HG02588 (cell line): ENCODE results near the gene TMEM272.

Experiments used
- ATAC-seq: cut with Tn5 transposase; IDR thresholded peaks from one replicate; pipeline ENCODE4 v1.9.1; 2021; ENCODE audit warnings: mild to moderate bottlenecking, moderate library complexity; ENCODE audit not compliant: unreplicated experiment

The TMEM272 gene

DNA sequence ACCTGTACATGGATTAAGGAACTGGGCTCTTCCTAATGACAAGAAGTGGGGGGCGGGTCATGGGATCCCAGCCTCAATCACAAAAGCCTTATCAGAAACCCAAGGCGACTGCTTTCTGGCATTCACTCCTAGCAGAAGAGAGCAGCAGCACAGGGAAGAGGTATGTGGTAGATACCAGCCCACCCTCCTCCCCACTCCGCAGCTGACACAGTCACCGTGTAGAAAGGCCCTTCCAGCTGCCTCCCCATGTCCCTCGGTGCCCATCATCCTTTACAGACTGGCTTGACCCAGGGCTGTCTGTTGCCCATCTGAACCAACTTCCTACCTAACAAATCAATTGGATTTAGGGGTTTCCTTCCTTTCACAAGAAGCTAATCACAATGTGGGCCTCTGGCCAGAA, 37.9 kb downstream of the TMEM272 start:
- no peak for ATAC-seq

DNA sequence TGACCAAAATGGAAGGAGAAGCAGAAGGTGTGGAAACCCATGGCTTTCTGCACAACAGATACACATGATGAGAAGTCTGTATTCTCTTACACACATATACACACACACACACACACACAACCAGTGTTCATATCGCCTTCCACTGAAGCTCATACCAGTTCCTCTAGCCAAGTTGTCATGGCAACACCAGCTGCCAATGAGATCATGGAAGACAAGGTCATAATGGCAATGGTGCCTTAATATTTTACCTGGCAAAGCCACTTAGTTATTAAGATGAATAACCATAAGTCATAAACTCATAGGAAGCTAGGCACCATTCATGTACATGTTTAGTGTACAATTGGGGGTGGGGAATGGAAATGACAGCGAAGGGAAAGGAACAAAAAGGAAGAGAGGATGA, 38.4 kb downstream of the TMEM272 start:
- ATAC-seq, result no peak

DNA sequence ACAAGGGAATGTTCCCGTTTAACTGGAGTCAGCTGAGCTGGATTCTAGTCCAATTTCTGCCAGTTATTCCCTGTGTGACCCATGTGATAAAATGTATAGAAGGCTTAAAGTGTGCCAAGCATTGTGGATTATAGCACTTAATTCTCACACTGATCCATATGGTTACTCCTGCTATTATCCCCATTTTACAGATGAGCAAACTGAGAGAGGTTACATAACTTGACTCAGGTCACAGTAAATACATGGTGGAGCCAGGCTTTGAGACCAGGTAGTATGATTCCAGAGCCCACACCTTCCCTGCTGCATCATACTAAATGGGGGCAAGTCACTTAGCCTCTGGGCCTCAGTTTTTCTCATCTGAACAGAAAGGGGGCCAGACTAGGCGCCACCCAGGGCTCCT, 39.1 kb downstream of the TMEM272 start:
- ATAC-seq, result no peak

DNA sequence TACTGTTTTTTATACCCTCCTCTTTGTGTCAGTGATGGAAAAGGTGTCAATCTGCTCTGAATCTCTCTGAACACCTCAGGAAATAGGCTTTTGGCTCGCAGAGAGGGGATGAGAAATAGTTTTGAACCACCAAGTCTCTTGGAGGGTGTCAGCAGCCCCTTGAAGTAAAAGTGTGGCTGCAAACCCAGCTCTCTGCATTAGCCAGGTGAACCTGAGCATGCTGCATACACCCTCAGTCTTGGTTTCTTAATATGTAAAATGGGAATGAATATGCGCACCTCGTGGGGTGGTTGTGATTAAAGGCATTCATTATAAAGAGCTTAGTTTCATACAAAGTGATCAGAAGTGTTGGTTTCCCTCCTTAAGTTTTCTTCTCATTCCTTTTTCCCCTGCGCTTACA, 39.7 kb downstream of the TMEM272 start:
- no peak for ATAC-seq

DNA sequence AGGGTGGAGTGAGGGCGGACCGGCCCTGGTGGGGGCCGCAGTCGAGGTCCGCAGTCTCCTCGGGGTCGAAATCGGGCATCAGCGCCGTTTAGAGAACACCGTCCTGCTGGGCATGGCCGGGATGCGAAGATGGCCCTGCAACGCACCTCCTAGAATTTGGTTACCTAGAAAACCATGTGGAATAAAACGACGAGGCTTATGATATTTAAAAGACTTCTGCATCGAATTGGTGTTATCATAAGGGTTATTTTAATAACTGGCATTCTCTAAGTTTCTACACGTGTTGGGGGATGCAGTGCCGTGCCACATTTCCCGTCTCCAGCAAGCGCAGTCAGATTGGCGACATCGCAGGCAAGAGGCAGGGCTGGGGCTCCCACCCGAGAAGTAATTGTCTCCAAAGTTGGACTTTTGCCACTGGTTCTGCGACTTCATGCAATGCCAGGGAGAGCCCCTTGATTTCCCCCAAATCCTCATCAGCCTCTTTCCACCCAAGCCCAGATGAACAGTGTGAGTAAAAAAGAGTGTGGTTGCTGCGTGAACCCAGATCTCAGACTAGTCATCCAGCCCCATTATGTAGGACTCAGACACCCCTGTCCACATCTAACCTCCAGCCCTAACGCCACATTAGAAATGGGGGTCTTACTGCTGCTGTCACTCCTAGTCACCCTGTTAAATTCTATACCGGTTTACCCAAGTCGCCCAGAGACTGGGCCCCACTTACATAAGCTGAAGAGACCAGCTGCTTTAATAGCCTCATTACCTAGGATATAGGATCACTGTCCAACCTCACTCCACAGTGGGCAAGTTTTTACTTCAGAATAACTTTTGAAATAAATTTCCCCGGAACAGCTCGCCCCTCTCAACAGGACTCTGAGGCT, 40.4 kb downstream of the TMEM272 start:
- no peak for ATAC-seq

DNA sequence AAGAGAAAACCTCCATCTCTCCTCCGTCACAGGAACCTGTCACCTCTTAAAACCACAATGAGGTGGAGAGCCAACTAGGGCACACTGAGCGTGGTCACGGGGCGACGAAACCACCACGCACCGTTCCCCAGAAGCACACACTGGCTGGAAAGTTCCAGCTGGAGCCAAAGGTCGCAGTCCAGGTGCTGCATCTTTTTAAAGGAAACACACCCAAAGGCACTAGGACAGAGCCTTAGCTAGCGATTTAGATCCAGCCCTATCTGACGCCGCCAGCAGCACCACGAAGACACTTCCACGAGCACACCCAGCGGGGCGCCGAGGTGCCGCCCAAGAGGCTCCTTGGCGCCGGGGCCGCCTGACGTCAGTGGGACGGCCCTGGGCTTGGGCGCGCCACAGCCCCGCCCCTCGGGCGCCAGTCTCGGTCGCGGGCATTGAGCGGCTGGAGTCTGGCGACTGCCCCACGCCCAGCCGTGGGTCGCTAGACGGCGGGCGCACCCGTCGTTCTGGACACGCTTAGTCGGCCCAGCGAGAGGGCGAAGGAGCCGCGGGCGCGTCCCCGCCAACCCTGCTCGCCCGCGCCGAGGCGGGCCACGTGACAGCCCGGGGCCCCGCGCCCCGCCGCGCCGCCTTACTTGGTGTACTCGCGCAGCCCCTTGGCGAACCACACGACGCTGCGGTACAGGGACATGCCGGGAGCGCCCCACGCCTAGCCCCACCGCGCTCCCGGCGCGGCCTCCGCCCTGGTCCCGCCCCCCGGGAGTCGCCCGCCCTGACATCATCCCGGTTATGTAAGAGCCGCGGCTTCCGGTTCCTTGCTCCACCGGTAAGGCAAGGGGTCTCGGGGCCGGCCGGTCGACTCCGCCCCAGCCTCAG, 41.3 kb downstream of the TMEM272 start, which contains the start of gene DHRS12:
TSS of gene DHRS12 (minus strand) at position 742 of the 873 bp plus-strand sequence. CDS start 4,504 bp downstream, outside the sequence.
- ATAC-seq, result peak; percentile 89

DNA sequence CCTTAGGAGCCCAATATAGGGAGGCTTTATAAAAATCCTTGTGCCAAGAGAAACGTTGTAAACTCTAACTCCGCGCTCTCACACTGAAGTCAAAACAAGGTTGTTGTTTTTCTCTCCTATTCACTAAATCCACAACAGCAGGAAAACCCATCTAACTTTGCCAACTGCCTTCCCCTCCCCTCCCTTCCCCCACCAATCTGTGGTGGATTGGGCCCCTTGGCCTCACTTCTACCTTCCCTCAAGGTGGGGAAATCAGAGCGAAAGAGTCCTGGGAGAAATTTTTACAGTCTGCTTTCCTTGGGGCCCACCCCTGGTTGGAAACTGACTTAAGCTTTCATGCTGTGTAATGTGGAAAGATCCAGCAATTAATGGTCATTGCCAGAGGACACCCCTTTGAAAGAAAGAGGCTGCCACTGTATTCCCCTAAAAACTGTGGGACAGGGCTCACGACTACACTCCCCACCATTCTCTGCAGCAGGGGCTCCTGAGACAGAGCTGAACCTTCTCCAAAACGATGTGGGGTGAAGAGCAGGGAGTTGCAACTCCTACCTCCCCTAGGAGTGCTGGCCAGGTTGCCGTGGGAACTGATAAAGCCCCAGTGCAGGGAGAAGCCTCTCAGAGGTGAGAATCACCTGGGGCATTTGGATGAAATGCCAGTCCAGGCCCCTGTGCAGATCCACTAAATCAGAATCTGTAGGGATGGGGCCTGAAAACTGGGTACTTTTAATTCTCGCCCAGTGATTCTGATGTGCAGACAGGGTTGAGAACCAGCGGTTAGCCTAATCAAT, 42.2 kb downstream of the TMEM272 start:
- no peak for ATAC-seq

DNA sequence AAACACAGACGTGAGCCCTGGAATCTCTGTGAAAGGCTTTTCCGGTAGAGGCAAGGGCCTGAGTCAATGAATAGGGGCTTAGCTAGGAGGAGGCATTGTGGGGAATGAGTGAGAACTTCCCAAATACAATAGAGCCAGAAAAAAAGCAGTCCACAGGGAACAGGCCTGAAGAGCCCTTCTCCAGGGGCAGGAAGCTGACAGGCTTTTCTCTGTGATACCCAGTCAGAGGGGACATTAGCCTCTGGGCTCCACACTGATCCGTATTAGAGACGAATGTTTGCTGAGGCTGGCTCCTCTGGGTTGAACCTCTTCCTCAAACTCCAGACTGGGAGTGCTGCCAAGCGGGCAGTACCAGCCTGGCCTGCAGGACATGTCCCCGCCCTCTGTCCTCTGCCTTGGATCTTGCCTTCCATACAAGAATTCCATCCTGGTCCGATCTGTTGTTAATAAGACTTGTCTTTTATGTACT, 43.3 kb downstream of the TMEM272 start:
- ATAC-seq, result no peak

DNA sequence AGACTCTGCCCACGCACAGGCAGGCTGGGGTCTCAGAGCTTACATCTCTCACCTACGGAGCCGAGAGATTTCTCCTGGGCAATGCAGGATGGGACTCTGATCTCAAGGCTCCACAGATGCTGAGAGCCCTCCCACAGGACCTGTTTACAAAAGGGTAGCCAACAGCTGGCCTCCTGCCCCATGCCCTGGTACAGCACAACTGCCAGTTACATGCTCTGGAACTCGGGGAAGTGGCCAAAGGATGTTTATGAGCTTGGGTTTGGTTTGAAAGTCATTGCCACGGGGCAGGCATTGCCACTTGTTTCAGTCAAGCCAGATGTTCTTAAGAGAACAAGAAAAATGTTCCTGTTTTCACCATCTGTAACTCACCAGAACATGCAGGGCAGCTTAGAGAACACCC, 44.5 kb downstream of the TMEM272 start:
- no peak for ATAC-seq

DNA sequence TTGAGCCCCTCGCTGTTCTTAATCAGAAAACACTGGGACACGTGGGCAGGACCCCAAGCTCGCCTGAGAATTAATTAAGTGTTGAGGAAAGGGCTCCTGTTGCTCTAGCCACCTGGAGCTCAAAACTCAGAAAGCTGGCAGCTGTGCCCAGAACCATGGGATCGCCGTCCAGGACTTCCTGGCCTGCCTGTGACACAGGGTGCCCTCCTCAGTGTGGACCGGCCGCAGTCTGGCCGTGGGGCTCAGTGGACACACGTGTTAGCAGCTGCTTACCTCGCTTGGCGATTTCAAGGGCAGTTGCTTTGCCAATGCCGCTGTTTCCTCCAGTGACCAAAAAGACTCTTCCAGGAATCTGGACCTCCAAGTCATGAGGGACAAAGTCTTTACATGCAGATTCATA, 45.7 kb downstream of the TMEM272 start:
- no peak for ATAC-seq

DNA sequence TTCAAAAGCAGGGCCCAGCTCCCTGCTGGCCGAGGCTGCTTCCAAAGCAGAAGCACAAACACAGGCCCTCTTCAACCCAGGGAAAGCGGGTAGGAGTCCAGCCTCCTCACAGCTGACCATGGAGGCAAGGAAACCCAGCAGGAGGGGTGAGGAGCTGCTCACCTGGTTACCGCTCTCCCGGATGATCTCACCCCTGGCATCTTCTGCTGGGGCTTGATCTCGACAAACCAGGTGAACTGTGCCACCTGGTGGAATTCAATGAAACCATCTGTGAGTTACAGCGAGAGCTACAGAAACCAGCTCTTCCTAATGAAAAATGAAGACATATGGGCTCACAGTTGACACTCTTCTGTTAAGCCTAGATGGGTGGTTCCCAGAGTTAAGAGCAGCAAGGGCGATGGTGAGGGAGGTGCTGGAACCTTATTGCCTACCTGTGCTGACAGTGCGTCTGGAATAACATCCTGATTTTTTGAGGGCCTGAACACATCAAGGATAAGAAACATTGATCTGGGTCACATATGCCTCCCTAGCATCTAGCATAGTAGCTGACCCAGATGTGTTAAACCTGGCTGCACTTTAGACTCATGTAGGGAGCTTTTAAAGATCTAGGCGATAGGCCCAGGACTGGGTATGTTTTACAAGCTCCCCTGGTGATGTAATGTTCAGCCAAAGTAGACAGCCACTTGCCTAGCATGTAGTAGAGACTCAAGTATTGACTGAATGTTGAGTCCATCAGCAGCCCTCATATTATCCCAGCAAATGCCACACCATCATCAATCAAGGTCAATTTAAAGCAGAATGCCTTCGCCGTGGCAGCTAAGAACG, 47.1 kb downstream of the TMEM272 start:
- no peak for ATAC-seq

DNA sequence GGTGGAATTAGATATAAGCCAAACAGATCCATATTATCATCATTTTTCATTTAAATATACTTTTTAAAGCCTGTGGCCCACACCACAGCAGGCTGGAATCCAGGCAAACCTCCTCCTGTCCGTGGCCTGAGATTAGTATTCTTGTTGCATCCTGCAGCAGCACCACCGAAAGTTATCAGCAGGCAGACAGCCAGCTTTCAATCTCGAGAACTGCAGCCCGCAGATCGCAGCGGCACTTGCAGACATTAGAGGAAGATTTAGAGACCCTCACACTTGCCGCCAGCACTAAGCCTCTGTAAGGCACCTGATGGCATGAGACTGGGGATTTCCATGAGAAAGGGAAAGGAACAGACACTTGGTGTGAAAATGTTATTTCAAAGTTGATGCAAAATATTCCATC, 48.4 kb downstream of the TMEM272 start:
- no peak for ATAC-seq

DNA sequence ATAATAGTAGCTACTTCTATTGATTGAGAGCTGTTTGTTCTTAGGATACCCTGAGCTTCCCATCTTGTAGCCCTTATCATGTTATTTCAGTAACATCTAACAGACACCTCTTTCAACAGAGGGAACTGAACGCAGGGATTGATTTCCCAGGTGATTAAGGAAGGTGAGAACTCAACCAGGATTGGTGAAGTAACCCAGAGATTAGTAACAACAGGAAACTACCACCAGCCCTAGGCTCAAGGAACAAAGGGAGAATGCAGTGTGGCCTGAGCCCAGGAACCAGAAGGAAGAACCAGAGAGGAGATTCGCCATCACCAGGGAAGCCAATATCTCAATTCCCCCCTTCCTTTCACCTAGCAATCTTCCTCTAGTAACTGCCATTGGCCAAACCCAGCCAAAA, 49.6 kb downstream of the TMEM272 start:
- no peak for ATAC-seq

DNA sequence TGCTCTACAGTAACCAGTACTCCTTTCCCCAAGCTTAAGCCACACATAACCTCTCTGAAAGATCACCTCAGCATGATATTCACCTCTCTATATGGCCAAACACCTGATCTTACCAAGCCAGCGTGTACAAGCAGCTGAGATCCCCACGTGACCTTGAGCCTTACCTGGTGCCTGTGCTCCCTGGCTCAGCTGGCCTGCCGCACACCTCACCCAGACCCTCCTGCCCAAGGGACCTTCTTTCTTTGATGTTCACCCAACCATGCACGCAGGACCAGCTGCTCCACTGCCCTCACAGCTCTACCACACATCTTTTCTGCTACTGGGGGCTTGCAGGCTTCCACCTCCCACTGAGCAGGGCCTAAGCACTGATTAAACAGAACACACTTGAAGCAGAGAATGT, 50.0 kb downstream of the TMEM272 start:
- no peak for ATAC-seq

DNA sequence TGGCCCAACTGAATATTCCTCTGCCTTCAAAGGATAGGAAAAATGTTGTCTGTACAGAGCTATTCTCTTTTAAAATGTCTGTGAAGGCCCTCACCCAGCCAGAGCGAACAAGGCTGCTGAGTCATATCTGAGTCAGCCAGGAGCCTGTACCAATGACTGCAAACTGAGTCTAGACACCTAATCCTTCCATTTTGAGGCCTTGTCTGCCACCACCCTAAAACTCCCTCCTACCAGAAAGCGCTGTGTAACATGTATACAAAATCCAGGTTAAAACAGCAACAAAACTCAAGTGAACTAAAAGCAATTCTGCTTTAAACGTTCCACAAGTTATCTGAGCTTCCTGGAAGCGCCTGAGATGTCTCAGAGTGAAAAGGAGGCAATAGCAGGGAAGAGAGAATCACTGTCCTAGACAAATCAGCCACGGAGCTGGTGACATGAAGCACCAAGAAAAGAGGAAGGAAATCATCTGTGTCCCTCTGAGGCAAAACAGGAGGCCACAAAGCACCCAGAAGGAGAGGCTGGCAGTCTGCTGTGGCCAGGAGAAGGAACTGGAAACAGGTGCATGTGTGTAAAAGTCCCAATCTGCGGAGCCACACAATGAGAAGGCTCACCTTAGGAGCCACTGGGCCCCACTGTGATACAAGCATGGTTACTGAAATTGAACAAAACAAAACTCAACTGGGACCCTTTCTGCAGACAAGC, 51.3 kb downstream of the TMEM272 start:
- ATAC-seq, result peak; percentile 57

DNA sequence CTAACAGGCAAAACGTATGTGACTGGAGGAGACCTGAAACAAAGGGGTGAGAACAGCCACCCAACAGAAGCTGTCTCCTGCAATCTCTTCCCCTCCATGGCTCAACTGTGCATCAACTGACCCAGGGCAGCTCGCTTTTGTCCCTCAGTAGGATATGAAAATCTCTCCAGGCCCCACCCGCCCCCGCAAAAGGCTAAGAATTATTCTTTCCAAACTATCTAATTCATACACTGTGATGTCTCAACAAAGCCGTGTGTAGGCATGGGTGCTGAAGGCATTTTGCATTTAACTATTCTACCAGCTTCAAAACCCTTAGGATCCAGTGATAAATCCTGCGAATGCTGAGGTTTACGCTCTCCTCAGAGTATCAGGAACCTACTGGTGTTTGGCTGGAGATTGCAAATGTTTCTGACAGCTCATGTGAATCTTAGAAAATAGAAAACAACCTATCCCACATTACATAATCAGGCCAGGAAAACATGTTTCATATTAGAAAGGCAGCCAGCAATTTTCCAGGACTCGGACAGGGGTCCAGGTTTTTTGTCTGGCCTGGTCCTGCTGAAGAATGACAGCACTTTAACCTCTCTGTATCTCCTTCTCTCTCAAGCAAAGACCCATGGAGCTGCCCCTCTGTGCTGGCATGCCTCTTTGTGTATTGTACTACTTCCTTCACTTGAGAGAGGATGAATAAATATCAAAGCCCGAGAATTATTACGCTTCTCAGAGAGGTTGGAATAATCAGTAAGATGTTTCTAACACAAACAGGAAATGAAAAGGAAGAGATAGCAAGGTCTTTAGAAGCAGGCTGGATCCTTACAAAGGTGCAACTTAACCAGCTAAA, 58.3 kb downstream of the TMEM272 start:
- no peak for ATAC-seq

DNA sequence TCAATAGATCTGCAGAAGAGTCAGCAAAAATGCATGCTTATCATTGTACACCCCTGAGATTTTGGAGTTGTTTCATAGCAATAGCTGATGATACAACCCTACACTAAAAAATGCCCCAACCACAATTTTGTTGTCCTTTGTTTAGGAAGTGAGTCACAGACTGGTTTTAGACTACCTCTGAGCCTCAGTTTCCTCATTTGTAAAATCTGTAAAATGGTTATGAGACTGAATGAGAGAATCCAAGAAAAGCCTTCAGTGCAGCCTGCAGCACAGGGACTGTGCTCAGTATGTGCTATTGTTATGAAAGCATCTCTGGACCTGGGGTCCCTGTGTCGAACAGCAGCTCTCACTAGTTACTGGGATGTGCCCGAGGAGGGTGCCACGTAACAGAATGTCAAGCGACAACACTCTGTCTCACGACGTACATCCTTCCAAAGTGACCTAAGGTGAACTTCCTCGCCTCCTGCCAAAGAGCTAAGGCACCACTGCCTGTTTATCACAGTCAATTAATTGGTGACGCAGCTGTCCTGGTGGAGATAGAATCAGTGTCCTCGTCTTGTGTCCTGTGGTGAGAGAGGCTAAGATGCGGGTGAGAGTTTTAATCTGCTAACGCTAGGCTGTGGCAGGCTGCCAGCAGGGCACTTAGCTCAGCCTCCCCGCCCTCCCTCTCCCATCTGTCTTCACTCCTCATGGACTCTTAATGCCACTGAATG, 59.1 kb downstream of the TMEM272 start:
- ATAC-seq, result no peak

DNA sequence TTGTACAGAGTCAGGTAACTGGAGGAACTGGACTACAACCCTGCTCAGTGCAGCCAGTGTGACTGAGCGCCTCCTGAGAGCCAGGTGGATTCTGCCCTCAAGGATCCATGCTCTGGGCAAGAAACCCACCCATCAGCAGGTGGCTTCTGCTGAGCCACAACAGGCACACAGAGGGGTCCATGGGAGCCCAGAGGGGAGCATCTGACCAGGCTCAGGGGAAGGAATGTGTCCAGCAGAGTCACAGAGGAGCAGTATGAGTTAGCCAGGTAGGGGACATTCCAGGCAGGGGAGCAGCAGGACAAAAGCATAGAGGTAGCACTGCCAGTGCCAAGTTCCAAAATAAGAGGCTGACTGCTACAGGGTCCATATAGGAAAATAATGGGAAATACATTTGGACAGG, 60.9 kb downstream of the TMEM272 start:
- no peak for ATAC-seq
